OCI-LY7 (cell line): ENCODE data around the gene IFT81. TPM values are rescaled to one million over a fixed set of nuclear protein-coding genes. Genes with fewer than 3 reads are reported as not detected.

Source experiments
- BruUV-seq: library from RNA; stranded (reverse); fragments of 400-500 nt; replicated peaks from 2 replicates; lab custom pipeline; 2021; lab: Mats Ljungman, UMichigan
- CTCF ChIA-PET: fragments of 300-600 bp; sonication (Branson Sonifier 250); formaldehyde crosslinking; loops from one replicate; lab custom pipeline; 2022; ENCODE audit warnings: antibody characterized with exemption; ENCODE audit not compliant: unreplicated experiment; lab: Charles Lee
- POLR2A ChIA-PET: fragments of 300-600 bp; sonication (Branson Sonifier 250); formaldehyde crosslinking; loops from one replicate; lab custom pipeline; 2022; ENCODE audit warnings: antibody characterized with exemption; lab: Charles Lee
- DNase-seq: peaks from one replicate; pipeline ENCODE4 v3.0.0-alpha.2; 2015; ENCODE audit warnings: low spot score
- H2AFZ ChIP-seq: fragments of 200-600 bp; sonication (generic), shearing (Covaris generic); 2 replicates; pipeline ENCODE4 v1.6.1; 2014; ENCODE audit warnings: mild to moderate bottlenecking, antibody characterized with exemption, low read length, moderate library complexity
- H3K27ac ChIP-seq: fragments of 200-600 bp; sonication (generic); 2 replicates; pipeline ENCODE4 v1.5.1; 2014; ENCODE audit warnings: mixed run types, low read depth, mild to moderate bottlenecking, moderate library complexity, low read length, inconsistent platforms; ENCODE audit not compliant: poor library complexity, severe bottlenecking
- H3K36me3 ChIP-seq: fragments of 200-600 bp; sonication (generic); 2 replicates; pipeline ENCODE4 v1.6.1; 2014; ENCODE audit warnings: mild to moderate bottlenecking, antibody characterized with exemption, low read length, moderate library complexity, mixed read lengths; ENCODE audit not compliant: insufficient read depth
- H3K4me1 ChIP-seq: fragments of 200-600 bp; sonication (generic); 2 replicates; pipeline ENCODE4 v1.5.1; 2014; ENCODE audit warnings: mild to moderate bottlenecking, low read length; ENCODE audit not compliant: insufficient read depth, poor library complexity, severe bottlenecking
- H3K4me2 ChIP-seq: fragments of 200-600 bp; sonication (generic); 2 replicates; pipeline ENCODE4 v1.6.1; 2014; ENCODE audit warnings: mild to moderate bottlenecking, low read length
- H3K4me3 ChIP-seq: fragments of 200-600 bp; sonication (generic); 2 replicates; pipeline ENCODE4 v1.5.1; 2014; ENCODE audit warnings: mild to moderate bottlenecking, low read depth, low read length; ENCODE audit not compliant: poor library complexity, severe bottlenecking
- H3K79me2 ChIP-seq: fragments of 200-600 bp; sonication (generic); 2 replicates; pipeline ENCODE4 v1.6.1; 2016; ENCODE audit warnings: low read depth, mild to moderate bottlenecking, low read length, moderate library complexity, mixed read lengths; ENCODE audit not compliant: insufficient read depth
- H3K9me2 ChIP-seq: fragments of 200-600 bp; sonication (generic); 2 replicates; pipeline ENCODE4 v1.6.1; 2016; ENCODE audit warnings: mild to moderate bottlenecking, low read length, mixed read lengths; ENCODE audit not compliant: insufficient read depth
- H3K9me3 ChIP-seq: fragments of 200-600 bp; sonication (generic); 2 replicates; pipeline ENCODE4 v1.6.1; 2014; ENCODE audit warnings: mild to moderate bottlenecking, mixed run types, low read length, mixed read lengths
- H4K20me1 ChIP-seq: fragments of 200-600 bp; sonication (generic); 2 replicates; pipeline ENCODE4 v1.6.1; 2014; ENCODE audit warnings: mild to moderate bottlenecking, antibody characterized with exemption, low read length, moderate library complexity, mixed read lengths; ENCODE audit not compliant: insufficient read depth
- EZH2phosphoT487 ChIP-seq: fragments of 200-600 bp; sonication (generic); IDR thresholded peaks from 2 replicates; pipeline ENCODE4 v1.6.1; 2018; ENCODE audit warnings: low read depth, borderline replicate concordance, mild to moderate bottlenecking, mixed run types, antibody characterized with exemption, low read length, moderate library complexity, mixed read lengths
- intact Hi-C: fragments of 100-400 bp; cut with micrococcal nuclease; formaldehyde crosslinking; loops from one replicate; pipeline ENCODE4 v1.10.0; 2022; ENCODE audit not compliant: unreplicated experiment
- total RNA-seq, 2 experiments: library from RNA; depleted of rRNA in 1 of 2; stranded (reverse); fragments of >200 nt in 1 of 2; shearing (Covaris generic) in 1 of 2; gene quantifications; 2 replicates each; pipeline ENCODE4 v1.2.3, GENCODE V29; 2014 to 2022
- TF ChIP-seq, protein P1 (sequence below): fragments of 200-600 bp; sonication (generic); conservative IDR thresholded peaks from 2 replicates; pipeline ENCODE4 v1.5.1; 2014; ENCODE audit warnings: mild to moderate bottlenecking, antibody characterized with exemption, low read length, moderate library complexity, mixed read lengths

Gene IFT81
- total RNA-seq, 2 experiments from 2014 or later, result 5.6 to 9.8 TPM

DNA sequence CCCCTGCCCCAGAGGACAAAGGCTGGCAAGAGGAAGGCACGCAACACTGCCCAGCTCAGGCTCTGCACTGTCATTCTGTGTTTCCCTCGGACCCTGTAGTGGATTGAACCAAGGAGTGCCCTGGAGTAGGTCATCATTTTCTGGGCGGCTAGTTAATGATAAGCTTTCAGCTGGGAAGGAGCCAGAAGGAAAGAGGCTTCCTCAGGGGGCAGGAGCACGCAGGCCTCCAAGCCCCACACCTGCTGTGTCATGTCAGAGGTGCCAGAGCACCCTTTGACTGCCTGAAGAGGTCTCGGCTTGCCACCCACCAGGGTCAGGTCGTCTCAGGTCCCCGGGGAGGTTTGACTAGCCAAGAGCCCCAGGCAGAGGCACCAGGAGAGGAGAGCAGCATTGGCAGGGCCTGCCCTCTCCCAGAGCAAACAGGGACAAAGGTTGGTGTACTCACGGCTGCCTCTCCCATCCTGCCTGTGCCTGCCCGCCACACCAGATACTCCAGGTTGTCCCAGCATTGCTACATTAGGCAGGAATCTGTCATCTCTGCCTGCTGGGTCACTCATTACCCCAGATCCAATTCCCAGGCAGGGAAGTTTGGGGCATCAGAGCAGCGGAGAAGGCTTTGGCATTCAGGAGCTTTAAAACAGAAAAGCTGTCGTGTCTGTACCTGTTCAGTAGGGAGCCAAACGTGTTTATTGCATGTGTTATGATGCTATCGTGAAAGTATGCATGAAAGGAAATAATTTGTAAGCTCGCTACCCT lies 123.4 kb downstream of the IFT81 start:
- no peak overlapping the region for H3K4me2 ChIP-seq
- no peaks in the 10 kb centered on the region for H3K9me2 ChIP-seq
- no peak for TF ChIP-seq EZH2phosphoT487
- TF ChIP-seq, protein P1, sequence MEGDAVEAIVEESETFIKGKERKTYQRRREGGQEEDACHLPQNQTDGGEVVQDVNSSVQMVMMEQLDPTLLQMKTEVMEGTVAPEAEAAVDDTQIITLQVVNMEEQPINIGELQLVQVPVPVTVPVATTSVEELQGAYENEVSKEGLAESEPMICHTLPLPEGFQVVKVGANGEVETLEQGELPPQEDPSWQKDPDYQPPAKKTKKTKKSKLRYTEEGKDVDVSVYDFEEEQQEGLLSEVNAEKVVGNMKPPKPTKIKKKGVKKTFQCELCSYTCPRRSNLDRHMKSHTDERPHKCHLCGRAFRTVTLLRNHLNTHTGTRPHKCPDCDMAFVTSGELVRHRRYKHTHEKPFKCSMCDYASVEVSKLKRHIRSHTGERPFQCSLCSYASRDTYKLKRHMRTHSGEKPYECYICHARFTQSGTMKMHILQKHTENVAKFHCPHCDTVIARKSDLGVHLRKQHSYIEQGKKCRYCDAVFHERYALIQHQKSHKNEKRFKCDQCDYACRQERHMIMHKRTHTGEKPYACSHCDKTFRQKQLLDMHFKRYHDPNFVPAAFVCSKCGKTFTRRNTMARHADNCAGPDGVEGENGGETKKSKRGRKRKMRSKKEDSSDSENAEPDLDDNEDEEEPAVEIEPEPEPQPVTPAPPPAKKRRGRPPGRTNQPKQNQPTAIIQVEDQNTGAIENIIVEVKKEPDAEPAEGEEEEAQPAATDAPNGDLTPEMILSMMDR, result no peak
- H3K4me1 ChIP-seq, result peaks cover 5% of the 10 kb centered on the region
- H3K36me3 ChIP-seq, result no peaks in the 10 kb centered on the region
- no peak for DNase-seq
- H4K20me1 ChIP-seq, result no peaks in the 10 kb centered on the region
- no peaks in the 10 kb centered on the region for H3K9me3 ChIP-seq
- CTCF ChIA-PET, result no interaction called here
- POLR2A ChIA-PET, result interaction anchor here (0.6 kb wide), 1 partner anchor 46 kb away, joined by 3 read pairs; no protein-coding TSS in a partner anchor
- H3K27ac ChIP-seq, result no peak overlapping the region
- no peak overlapping the region for H2AFZ ChIP-seq
- no peak overlapping the region for H3K4me3 ChIP-seq
- BruUV-seq, result no TSS peak
- intact Hi-C loops, result loop anchor here (5.0 kb wide), 1 partner anchor 200 kb away; the partner anchor contains the start of gene C12orf76
- no peaks in the 10 kb centered on the region for H3K79me2 ChIP-seq

DNA sequence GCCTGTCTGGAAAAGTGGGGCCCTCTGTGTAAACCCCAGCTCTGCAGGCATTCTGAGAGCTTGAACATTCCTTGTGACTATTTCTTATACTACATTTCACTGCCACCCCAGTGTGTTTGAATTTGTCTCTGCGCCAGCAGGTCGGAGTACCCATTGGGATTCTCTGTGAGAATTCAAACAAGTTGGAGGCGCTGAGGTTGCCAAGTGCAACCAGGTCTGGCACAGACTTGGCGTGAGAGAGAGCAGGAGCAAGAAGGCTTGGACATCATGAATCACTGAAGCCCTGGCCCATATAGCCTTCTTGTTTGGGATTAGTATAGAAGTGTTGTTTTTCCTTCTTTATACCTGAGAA lies 123.9 kb downstream of the IFT81 start:
- H3K79me2 ChIP-seq, result no peaks in the 10 kb centered on the region
- BruUV-seq, result no TSS peak
- H2AFZ ChIP-seq, result no peak overlapping the region
- no peaks in the 10 kb centered on the region for H3K9me3 ChIP-seq
- CTCF ChIA-PET, result no interaction called here
- H3K4me2 ChIP-seq, result no peak overlapping the region
- H3K9me2 ChIP-seq, result no peaks in the 10 kb centered on the region
- no peak overlapping the region for H3K4me3 ChIP-seq
- no peak overlapping the region for H3K27ac ChIP-seq
- H3K36me3 ChIP-seq, result no peaks in the 10 kb centered on the region
- POLR2A ChIA-PET, result no interaction called here
- no peaks in the 10 kb centered on the region for H4K20me1 ChIP-seq
- no peak for TF ChIP-seq EZH2phosphoT487
- TF ChIP-seq, protein P1, result no peak
- DNase-seq, result no peak
- intact Hi-C loops, result loop anchor here (5.0 kb wide), 1 partner anchor 201 kb away; the partner anchor contains the start of gene C12orf76
- H3K4me1 ChIP-seq, result peaks cover 5% of the 10 kb centered on the region

DNA sequence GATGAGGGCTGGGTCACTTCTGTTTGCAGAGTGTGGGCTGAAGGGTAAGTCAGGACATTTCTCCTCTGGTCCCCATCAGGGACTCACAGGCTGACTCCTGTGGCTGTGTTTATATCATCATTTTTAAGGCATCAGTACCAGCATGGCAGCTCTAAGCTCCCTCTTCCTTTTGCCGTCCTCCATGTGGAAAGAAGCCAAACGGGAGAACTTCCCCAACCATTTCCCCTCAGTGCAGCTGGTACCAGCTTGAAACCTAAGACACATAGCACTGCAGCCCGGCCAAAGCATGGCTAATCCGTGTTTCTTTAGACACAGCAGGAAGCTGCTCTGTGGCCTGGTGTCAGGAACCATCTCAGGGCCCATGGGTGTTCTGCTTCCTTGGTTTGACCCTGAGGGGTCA lies 124.9 kb downstream of the IFT81 start:
- intact Hi-C loops, result loop anchor here (5.0 kb wide), 1 partner anchor 202 kb away; the partner anchor contains the start of gene C12orf76
- TF ChIP-seq, protein P1, result no peak
- no peak for TF ChIP-seq EZH2phosphoT487
- BruUV-seq, result no TSS peak
- ChIA-PET CTCF (no interaction called here), POLR2A (interaction anchor here (0.5 to 0.8 kb wide), 6 partner anchors 16 to 248 kb away, joined by 3 to 5 read pairs (median 3); no protein-coding TSS in a partner anchor)
- H3K4me2 ChIP-seq, result no peak overlapping the region
- no peaks in the 10 kb centered on the region for H3K79me2 ChIP-seq
- peaks cover 5% of the 10 kb centered on the region for H3K4me1 ChIP-seq
- no peak overlapping the region for H2AFZ ChIP-seq
- H3K36me3 ChIP-seq, result no peaks in the 10 kb centered on the region
- H3K27ac ChIP-seq, result no peak overlapping the region
- H3K4me3 ChIP-seq, result no peak overlapping the region
- H3K9me2 ChIP-seq, result no peaks in the 10 kb centered on the region
- no peak for DNase-seq
- no peaks in the 10 kb centered on the region for H3K9me3 ChIP-seq
- H4K20me1 ChIP-seq, result no peaks in the 10 kb centered on the region
